ENCODE results near the gene PEF1. TPM values are rescaled to one million over a fixed set of nuclear protein-coding genes. Genes with fewer than 3 reads are reported as not detected.

Gene PEF1
- total RNA-seq, 4 donors from 2014 or later, result 71.3 to 109 (median 88.7) TPM

- H3K4me1 ChIP-seq, result peaks cover 6 to 49% (median 11%) of the 10 kb centered on the region in 3 donors
These were observed 1.7 kb upstream of the PEF1 start for GRCh38 chr1:31646259-31646960.

GRCh38 chr1:31645274-31645568, 545 bp upstream of the PEF1 start:
- H3K27me3 ChIP-seq, result no peaks in the 10 kb centered on the region
- H3K36me3 ChIP-seq, result no peaks in the 10 kb centered on the region
- WGBS, 2 donors (ENCODE audit: low coverage in 1 of 2), result 0% methylated on average over 1 to 10 of the region's 11 CpGs
- ATAC-seq, result no peak
- H3K4me1 ChIP-seq, result peaks cover 6 to 49% (median 11%) of the 10 kb centered on the region in 3 donors
- no peaks in the 10 kb centered on the region for H3K9me3 ChIP-seq
- H3K27ac ChIP-seq, result peak overlapping the region; percentile 92 to 99 (median 94)
- H3K4me3 ChIP-seq, result peak overlapping the region; percentile 88 to 96
- TF ChIP-seq POLR2A (IDR thresholded peaks at IDR 0.05) (no peak), EP300 (IDR thresholded peaks at IDR 0.05) (no peak), POLR2AphosphoS5 (IDR thresholded peaks at IDR 0.05) (peak; percentile 45), CTCF (IDR thresholded peaks at IDR 0.05) (no peak)

More at GRCh38 chr1:31646259-31646960, 1.7 kb upstream of the PEF1 start:
- Histone ChIP-seq H3K36me3 (no peaks in the 10 kb centered on the region), H3K4me3 (no peak overlapping the region), H3K9me3 (no peaks in the 10 kb centered on the region), H3K27me3 (no peaks in the 10 kb centered on the region), H3K27ac (no peak overlapping the region)
- 94 to 98% methylated on average over 4 of the region's 4 CpGs for WGBS, 2 donors (ENCODE audit: low coverage in 1 of 2)
- TF ChIP-seq POLR2AphosphoS5 (IDR thresholded peaks at IDR 0.05) (no peak), POLR2A (IDR thresholded peaks at IDR 0.05) (no peak), CTCF (IDR thresholded peaks at IDR 0.05) (no peak), EP300 (IDR thresholded peaks at IDR 0.05) (no peak)
- ATAC-seq, result no peak

- H3K27ac ChIP-seq, result peak overlapping the region; percentile 92 to 99 (median 94)
- WGBS, 2 donors (ENCODE audit: low coverage in 1 of 2), result 0 to 19% methylated on average over 6 to 8 of the region's 18 CpGs
- peak overlapping the region; percentile 88 to 96 for H3K4me3 ChIP-seq
- H3K27me3 ChIP-seq, result no peaks in the 10 kb centered on the region
- ATAC-seq, result no peak
- H3K4me1 ChIP-seq, result peaks cover 6 to 61% (median 11%) of the 10 kb centered on the region in 3 donors
- TF ChIP-seq POLR2AphosphoS5 (IDR thresholded peaks at IDR 0.05) (no peak), CTCF (IDR thresholded peaks at IDR 0.05) (no peak), EP300 (IDR thresholded peaks at IDR 0.05) (no peak), POLR2A (IDR thresholded peaks at IDR 0.05) (no peak)
- peaks cover 0 to 6% of the 10 kb centered on the region in 2 donors for H3K36me3 ChIP-seq
- H3K9me3 ChIP-seq, result no peaks in the 10 kb centered on the region
These were observed 608 bp downstream of the PEF1 start for GRCh38 chr1:31643976-31644559.

- no peaks in the 10 kb centered on the region for H3K27me3 ChIP-seq
- H3K36me3 ChIP-seq, result peaks cover 0 to 11% of the 10 kb centered on the region in 2 donors
- no peaks in the 10 kb centered on the region for H3K9me3 ChIP-seq
- no peak overlapping the region for H3K27ac ChIP-seq
- H3K4me3 ChIP-seq, result no peak overlapping the region
- TF ChIP-seq POLR2AphosphoS5 (IDR thresholded peaks at IDR 0.05) (no peak), EP300 (IDR thresholded peaks at IDR 0.05) (no peak), CTCF (IDR thresholded peaks at IDR 0.05) (no peak), POLR2A (IDR thresholded peaks at IDR 0.05) (no peak)
- 93 to 94% methylated on average over 2 to 3 of the region's 3 CpGs for WGBS, 2 donors (ENCODE audit: low coverage in 1 of 2)
- no peak for ATAC-seq
- H3K4me1 ChIP-seq, result peaks cover 6 to 71% (median 11%) of the 10 kb centered on the region in 3 donors
These were observed 1.8 kb downstream of the PEF1 start for GRCh38 chr1:31642897-31643296.

GRCh38 chr1:31642366-31642765, 2.3 kb downstream of the PEF1 start:
- Histone ChIP-seq H3K27ac (no peak overlapping the region), H3K9me3 (no peaks in the 10 kb centered on the region), H3K27me3 (no peaks in the 10 kb centered on the region), H3K36me3 (peaks cover 0 to 11% of the 10 kb centered on the region in 2 donors), H3K4me1 (peaks cover 6 to 71% (median 11%) of the 10 kb centered on the region in 3 donors), H3K4me3 (no peak overlapping the region)
- WGBS, 2 donors (ENCODE audit: low coverage in 1 of 2), result 84 to 100% methylated on average over 1 to 4 of the region's 4 CpGs
- TF ChIP-seq EP300 (IDR thresholded peaks at IDR 0.05), result no peak
- ATAC-seq, result no peak

Measured in gastroesophageal sphincter (tissue), 4 donors.